Endothelial cell of umbilical vein (primary cell): Measurements from ENCODE around the gene AFP. TPM values are rescaled to one million over a fixed set of nuclear protein-coding genes. Genes with fewer than 3 reads are reported as not detected.

Source experiments
- BruUV-seq: library from RNA; stranded (reverse); fragments of 400-500 nt; replicated peaks from 2 replicates; lab custom pipeline; 2021; lab: Mats Ljungman, UMichigan
- CTCF ChIA-PET: fragments of 300-600, 350-600 bp; sonication (Branson Sonifier 250); formaldehyde crosslinking; loops from one replicate; lab custom pipeline; 2021; ENCODE audit warnings: antibody characterized with exemption, inconsistent platforms; lab: Charles Lee
- POLR2A ChIA-PET: fragments of 300-600, 350-600 bp; sonication (Branson Sonifier 250); formaldehyde crosslinking; loops from one replicate; lab custom pipeline; 2021; ENCODE audit warnings: antibody characterized with exemption, inconsistent platforms; lab: Charles Lee
- DNase-seq: peaks from one replicate; pipeline ENCODE4 v3.0.0-alpha.2; 2011; ENCODE audit warnings: low read depth, low spot score
- FAIRE-seq: peaks from 2 replicates; lab custom pipeline; 2011; peaks lifted over from hg19 to GRCh38; lab: Jason Lieb, UNC
- H2AFZ ChIP-seq: 2 replicates; pipeline ENCODE4 v1.6.0; 2012; ENCODE audit warnings: low read depth, low read length, control low read depth, inconsistent platforms
- H3K27ac ChIP-seq: 2 replicates; pipeline ENCODE4 v1.5.1; 2011; ENCODE audit warnings: low read depth, mild to moderate bottlenecking, control low read depth, low read length, moderate library complexity; ENCODE audit not compliant: insufficient read depth
- H3K27me3 ChIP-seq, 2 experiments: 2 replicates each; pipeline versions ENCODE4 v1.6.0 to v1.6.1; 2011; ENCODE audit warnings: low read length in 2 of 2, mixed read lengths in 1 of 2; ENCODE audit not compliant: control insufficient read depth in 2 of 2, insufficient read depth in 2 of 2
- H3K36me3 ChIP-seq, 2 experiments: 2 replicates in 1 of 2; 3 replicates in 1 of 2; pipeline ENCODE4 v1.5.1; 2011; ENCODE audit warnings: low read length in 2 of 2, mild to moderate bottlenecking in 1 of 2, moderate library complexity in 1 of 2; ENCODE audit not compliant: control insufficient read depth in 2 of 2, insufficient read depth in 2 of 2; ENCODE audit errors: extremely low read depth in 1 of 2
- H3K4me1 ChIP-seq: 3 replicates; pipeline ENCODE4 v1.5.1; 2011; ENCODE audit warnings: mild to moderate bottlenecking, low read length; ENCODE audit not compliant: control insufficient read depth, insufficient read depth; ENCODE audit errors: extremely low read depth
- H3K4me2 ChIP-seq: 2 replicates; pipeline ENCODE4 v1.6.1; 2011; ENCODE audit warnings: low read length, control low read depth, mixed read lengths; ENCODE audit not compliant: insufficient read depth
- H3K4me3 ChIP-seq, 3 experiments: fragments of 200-600 bp in 1 of 3; sonication (generic), shearing (Covaris generic) in 1 of 3; replicated peaks in 1 of 3; 2 replicates each; pipeline ENCODE4 v1.5.1; 2011 to 2016; ENCODE audit warnings: control low read depth in 3 of 3, low read length in 3 of 3, mild to moderate bottlenecking in 2 of 3, inconsistent platforms in 1 of 3, low read depth in 1 of 3, moderate library complexity in 1 of 3; ENCODE audit not compliant: insufficient read depth in 1 of 3
- H3K79me2 ChIP-seq: 2 replicates; pipeline ENCODE4 v1.6.0; 2012; ENCODE audit warnings: low read length, inconsistent platforms; ENCODE audit not compliant: control insufficient read depth, insufficient read depth
- H3K9ac ChIP-seq: replicated peaks from 2 replicates; pipeline ENCODE3; 2011; ENCODE audit warnings: low read length, control low read depth; ENCODE audit not compliant: insufficient read depth; ENCODE audit errors: extremely low read depth
- H3K9me1 ChIP-seq: replicated peaks from 3 replicates; pipeline ENCODE4 v1.6.0; 2011; ENCODE audit warnings: mild to moderate bottlenecking, low read length; ENCODE audit not compliant: control insufficient read depth, insufficient read depth; ENCODE audit errors: extremely low read depth
- H3K9me3 ChIP-seq: replicated peaks from 2 replicates; pipeline ENCODE4 v1.5.1; 2012; ENCODE audit warnings: low read length, inconsistent platforms; ENCODE audit not compliant: control insufficient read depth, insufficient read depth
- H4K20me1 ChIP-seq: replicated peaks from 2 replicates; pipeline ENCODE3; 2011; ENCODE audit warnings: mild to moderate bottlenecking, low read length; ENCODE audit not compliant: control insufficient read depth, insufficient read depth; ENCODE audit errors: extremely low read depth
- CTCF ChIP-seq, 2 donors: IDR thresholded peaks; 1 replicate in 1 of 2; 2 replicates in 1 of 2; pipeline ENCODE4 v1.5.1; 2011; ENCODE audit warnings: low read length in 2 of 2, mild to moderate bottlenecking in 2 of 2, moderate library complexity in 2 of 2, control low read depth in 1 of 2, inconsistent platforms in 1 of 2, low read depth in 1 of 2; ENCODE audit not compliant: insufficient read depth in 1 of 2; ENCODE audit errors: extremely low read depth in 1 of 2
- EZH2 ChIP-seq: IDR thresholded peaks from 2 replicates; pipeline ENCODE4 v1.6.1; 2012; ENCODE audit warnings: borderline replicate concordance, low read depth, mild to moderate bottlenecking, moderate library complexity, low read length, inconsistent platforms; ENCODE audit not compliant: severe bottlenecking
- FOS ChIP-seq: IDR thresholded peaks from 2 replicates; pipeline ENCODE4 v1.6.1; 2011; ENCODE audit warnings: mild to moderate bottlenecking, low read length, moderate library complexity, borderline replicate concordance; ENCODE audit not compliant: insufficient read depth
- GATA2 ChIP-seq: IDR thresholded peaks from 2 replicates; pipeline ENCODE4 v1.7.0; 2011; ENCODE audit warnings: low read depth, mild to moderate bottlenecking, moderate library complexity, mixed read lengths, low read length; ENCODE audit not compliant: insufficient read length, insufficient read depth
- JUN ChIP-seq: IDR thresholded peaks from 2 replicates; pipeline ENCODE4 v1.6.1; 2011; ENCODE audit warnings: borderline replicate concordance, low read depth; ENCODE audit not compliant: insufficient read length, insufficient read depth
- MAX ChIP-seq: IDR thresholded peaks from 2 replicates; pipeline ENCODE4 v1.6.1; 2011; ENCODE audit not compliant: insufficient read depth, insufficient read length
- MYC ChIP-seq: IDR thresholded peaks from one replicate; pipeline ENCODE4 v1.6.1; 2011; ENCODE audit warnings: mild to moderate bottlenecking, low read depth, low read length
- POLR2A ChIP-seq: IDR thresholded peaks from 2 replicates; pipeline ENCODE4 v1.6.1; 2012; ENCODE audit warnings: low read depth, mild to moderate bottlenecking, control low read depth, low read length
- POLR2AphosphoS5 ChIP-seq: IDR thresholded peaks from 2 replicates; pipeline ENCODE4 v1.6.1; 2012; ENCODE audit warnings: low read depth, mild to moderate bottlenecking, control low read depth, low read length, moderate library complexity; ENCODE audit not compliant: insufficient read depth
- dilution Hi-C: fragments of 300-500 bp; cut with MboI; formaldehyde crosslinking; loops from one replicate; pipeline ENCODE4 v1.15.0; 2019; ENCODE audit warnings: low sequenced_read_pairs; ENCODE audit not compliant: extremely low pct_ligation_motif_present
- intact Hi-C: fragments of 100-400 bp; cut with micrococcal nuclease; formaldehyde crosslinking; loops from one replicate; pipeline ENCODE4 v1.10.0; 2022
- polyA plus RNA-seq, 4 experiments: library from polyadenylated mRNA; depleted of rRNA in 3 of 4; stranded (reverse) in 3 of 4; unstranded in 1 of 4; fragments of >200 nt; gene quantifications; 2 replicates each; pipeline versions ENCODE4 v1.2.1 to v1.2.3, GENCODE V29; 2011 to 2012; ENCODE audit warnings: missing spikeins in 1 of 4
- total RNA-seq: library from RNA; stranded (reverse); gene quantifications from 2 replicates; pipeline ENCODE4 v1.2.3, GENCODE V29; 2021

AFP gene
- total and polyA plus RNA-seq, 2 donors (not counting 3 experiments of a cell fraction or from before 2014, with no cell fraction given), result not detected

- Histone ChIP-seq H3K4me2 (no peak overlapping the region), H3K4me3 (no peak overlapping the region), H4K20me1 (no peaks in the 10 kb centered on the region), H3K27me3 (peaks cover 0 to 5% of the 10 kb centered on the region in 2 experiments), H3K4me1 (no peaks in the 10 kb centered on the region), H3K27ac (no peak overlapping the region), H2AFZ (no peak overlapping the region), H3K36me3 (no peaks in the 10 kb centered on the region), H3K9me1 (no peaks in the 10 kb centered on the region), H3K79me2 (no peaks in the 10 kb centered on the region), H3K9ac (no peak overlapping the region), H3K9me3 (no peaks in the 10 kb centered on the region)
- dilution Hi-C loops, result no loop called here
- BruUV-seq, result no TSS peak
- CTCF ChIA-PET, result no interaction called here
- intact Hi-C loops, result no loop called here
- POLR2A ChIA-PET, result no interaction called here
- DNase-seq, result no peak
- TF ChIP-seq CTCF (IDR thresholded peaks at IDR 0.05; ENCODE audit: extremely low read depth in 1 of 2, insufficient read depth in 1 of 2, low read depth in 1 of 2, low read length in 2 of 2) (no peak), EZH2 (no peak), FOS (no peak), MYC (no peak), MAX (no peak), JUN (no peak), POLR2A (no peak), GATA2 (no peak), POLR2AphosphoS5 (no peak)
- FAIRE-seq, result no peak
Observed at GRCh38 chr4:73404457-73404856, 31.6 kb upstream of the AFP start.
